Activated naive CD4-positive, alpha-beta T cell treated with anti-CD3 and anti-CD28 coated beads for 36 hours (primary cell): ENCODE data around the gene DAB2IP. TPM values are rescaled to one million over a fixed set of nuclear protein-coding genes. Genes with fewer than 3 reads are reported as not detected.

Source experiments
- CTCF ChIA-PET: fragments of 350-600 bp; sonication (Branson Sonifier 250); formaldehyde crosslinking; loops from one replicate; lab custom pipeline; 2021; ENCODE audit warnings: antibody characterized with exemption; lab: Charles Lee
- DNase-seq: peaks from one replicate; pipeline ENCODE4 v3.0.0-alpha.2; 2020
- H3K27ac Mint-ChIP-seq: one replicate; pipeline ENCODE4 v1.8.0; 2021; ENCODE audit warnings: mild to moderate bottlenecking, mixed read lengths
- H3K27me3 Mint-ChIP-seq: one replicate; pipeline ENCODE4 v1.8.0; 2021; ENCODE audit warnings: low read depth, mixed read lengths
- H3K36me3 Mint-ChIP-seq: one replicate; pipeline ENCODE4 v1.8.0; 2021; ENCODE audit warnings: low read depth, mixed read lengths
- H3K4me1 Mint-ChIP-seq: one replicate; pipeline ENCODE4 v1.8.0; 2021; ENCODE audit warnings: low read depth, mixed read lengths
- H3K4me3 Mint-ChIP-seq: one replicate; pipeline ENCODE4 v1.8.0; 2021; ENCODE audit warnings: mild to moderate bottlenecking, moderate library complexity, mixed read lengths
- H3K9me3 Mint-ChIP-seq: one replicate; pipeline ENCODE4 v1.8.0; 2021; ENCODE audit warnings: mixed read lengths
- intact Hi-C: fragments of 100-400 bp; cut with micrococcal nuclease; formaldehyde crosslinking; loops from one replicate; pipeline ENCODE4 v1.15.1; 2023
- total RNA-seq, 2 experiments: library from RNA; stranded (reverse); gene quantifications; one replicate each; pipeline ENCODE4 v1.2.3, GENCODE V29; 2021

The DAB2IP gene
- total RNA-seq, 2 experiments from 2014 or later: 0.35 TPM; not detected in 1

GRCh38 chr9:121649476-121650216 is 1.8 kb upstream of the DAB2IP start:
- intact Hi-C loops: no loop called here
- no peak for DNase-seq
- no peak overlapping the region for H3K4me3 Mint-ChIP-seq
- H3K27me3 Mint-ChIP-seq: peaks cover 48% of the 10 kb centered on the region
- CTCF ChIA-PET: interaction anchor here (1.0 kb wide), 1 partner anchor 16 kb away, joined by 3 read pairs; no protein-coding TSS in a partner anchor
- no peaks in the 10 kb centered on the region for H3K36me3 Mint-ChIP-seq
- no peak overlapping the region for H3K27ac Mint-ChIP-seq
- peaks cover 15% of the 10 kb centered on the region for H3K4me1 Mint-ChIP-seq
- H3K9me3 Mint-ChIP-seq: no peaks in the 10 kb centered on the region

GRCh38 chr9:121650217-121651007 is 1.0 kb upstream of the DAB2IP start:
- CTCF ChIA-PET: interaction anchor here (0.6 to 1.0 kb wide), 2 partner anchors 17 to 82 kb away, joined by 3 read pairs; no protein-coding TSS in a partner anchor
- intact Hi-C loops: no loop called here
- H3K9me3 Mint-ChIP-seq: no peaks in the 10 kb centered on the region

GRCh38 chr9:121651008-121651294 is 483 bp upstream of the DAB2IP start:
- Mint-ChIP-seq H3K27me3 (peaks cover 50% of the 10 kb centered on the region), H3K36me3 (no peaks in the 10 kb centered on the region), H3K4me1 (peaks cover 15% of the 10 kb centered on the region), H3K4me3 (peak overlapping the region; percentile 20), H3K9me3 (no peaks in the 10 kb centered on the region), H3K27ac (no peak overlapping the region)
- CTCF ChIA-PET: interaction anchor here (0.6 kb wide), 1 partner anchor 82 kb away, joined by 3 read pairs; no protein-coding TSS in a partner anchor
- intact Hi-C loops: no loop called here
- DNase-seq: no peak

More at GRCh38 chr9:121650217-121651007, 1.0 kb upstream of the DAB2IP start:
- peak; percentile 76 for DNase-seq
- H3K36me3 Mint-ChIP-seq: no peaks in the 10 kb centered on the region
- peaks cover 15% of the 10 kb centered on the region for H3K4me1 Mint-ChIP-seq
- peaks cover 50% of the 10 kb centered on the region for H3K27me3 Mint-ChIP-seq
- H3K4me3 Mint-ChIP-seq: peak overlapping the region; percentile 20
- no peak overlapping the region for H3K27ac Mint-ChIP-seq

GRCh38 chr9:121652021-121652837 is 795 bp downstream of the DAB2IP start:
- intact Hi-C loops: no loop called here
- no peaks in the 10 kb centered on the region for H3K9me3 Mint-ChIP-seq
- no peak for DNase-seq
- H3K4me3 Mint-ChIP-seq: peak overlapping the region; percentile 18
- H3K36me3 Mint-ChIP-seq: no peaks in the 10 kb centered on the region
- peaks cover 15% of the 10 kb centered on the region for H3K4me1 Mint-ChIP-seq
- peaks cover 54% of the 10 kb centered on the region for H3K27me3 Mint-ChIP-seq
- CTCF ChIA-PET: interaction anchor here (0.9 kb wide), 1 partner anchor 9 kb away, joined by 3 read pairs; no protein-coding TSS in a partner anchor
- H3K27ac Mint-ChIP-seq: no peak overlapping the region

GRCh38 chr9:121652838-121653231 is 1.4 kb downstream of the DAB2IP start:
- CTCF ChIA-PET: interaction anchor here (0.9 kb wide), 1 partner anchor 9 kb away, joined by 3 read pairs; no protein-coding TSS in a partner anchor
- Mint-ChIP-seq H3K36me3 (no peaks in the 10 kb centered on the region), H3K9me3 (no peaks in the 10 kb centered on the region), H3K27me3 (peaks cover 59% of the 10 kb centered on the region), H3K4me3 (no peak overlapping the region), H3K27ac (no peak overlapping the region), H3K4me1 (peaks cover 15% of the 10 kb centered on the region)
- intact Hi-C loops: no loop called here
- DNase-seq: no peak

- H3K4me1 Mint-ChIP-seq: peaks cover 15% of the 10 kb centered on the region
- CTCF ChIA-PET: interaction anchor here (1.2 kb wide), 1 partner anchor 108 kb away, joined by 3 read pairs; no protein-coding TSS in a partner anchor
- H3K36me3 Mint-ChIP-seq: no peaks in the 10 kb centered on the region
- H3K27ac Mint-ChIP-seq: no peak overlapping the region
- intact Hi-C loops: no loop called here
- H3K4me3 Mint-ChIP-seq: no peak overlapping the region
- DNase-seq: no peak
- H3K27me3 Mint-ChIP-seq: peaks cover 50% of the 10 kb centered on the region
- no peaks in the 10 kb centered on the region for H3K9me3 Mint-ChIP-seq
Measured at GRCh38 chr9:121654499-121655140, 3.2 kb downstream of the DAB2IP start.

GRCh38 chr9:121655231-121655755 is 3.9 kb downstream of the DAB2IP start:
- Mint-ChIP-seq H3K27ac (no peak overlapping the region), H3K9me3 (no peaks in the 10 kb centered on the region), H3K36me3 (no peaks in the 10 kb centered on the region), H3K4me1 (peaks cover 15% of the 10 kb centered on the region), H3K4me3 (no peak overlapping the region), H3K27me3 (peaks cover 44% of the 10 kb centered on the region)
- DNase-seq: no peak
- intact Hi-C loops: no loop called here
- CTCF ChIA-PET: no interaction called here

GRCh38 chr9:121656941-121657470 is 5.6 kb downstream of the DAB2IP start:
- no peaks in the 10 kb centered on the region for H3K9me3 Mint-ChIP-seq
- H3K27ac Mint-ChIP-seq: no peak overlapping the region
- peaks cover 7% of the 10 kb centered on the region for H3K4me1 Mint-ChIP-seq
- intact Hi-C loops: no loop called here
- CTCF ChIA-PET: interaction anchor here (0.8 kb wide), 1 partner anchor 30 kb away, joined by 3 read pairs; no protein-coding TSS in a partner anchor
- DNase-seq: no peak
- H3K36me3 Mint-ChIP-seq: no peaks in the 10 kb centered on the region
- H3K27me3 Mint-ChIP-seq: peaks cover 33% of the 10 kb centered on the region
- no peak overlapping the region for H3K4me3 Mint-ChIP-seq

GRCh38 chr9:121658166-121658565 is 6.7 kb downstream of the DAB2IP start:
- intact Hi-C loops: no loop called here
- Mint-ChIP-seq H3K4me1 (no peaks in the 10 kb centered on the region), H3K27me3 (peaks cover 27% of the 10 kb centered on the region), H3K36me3 (no peaks in the 10 kb centered on the region), H3K27ac (no peak overlapping the region), H3K4me3 (no peak overlapping the region), H3K9me3 (no peaks in the 10 kb centered on the region)
- CTCF ChIA-PET: no interaction called here
- DNase-seq: no peak

GRCh38 chr9:121658591-121658990 is 7.2 kb downstream of the DAB2IP start:
- CTCF ChIA-PET: no interaction called here
- no peaks in the 10 kb centered on the region for H3K4me1 Mint-ChIP-seq

GRCh38 chr9:121660367-121660766 is 8.9 kb downstream of the DAB2IP start:
- no peak for DNase-seq
- Mint-ChIP-seq H3K4me1 (no peaks in the 10 kb centered on the region), H3K36me3 (no peaks in the 10 kb centered on the region), H3K4me3 (no peak overlapping the region), H3K9me3 (no peaks in the 10 kb centered on the region), H3K27me3 (peaks cover 12% of the 10 kb centered on the region), H3K27ac (no peak overlapping the region)
- CTCF ChIA-PET: no interaction called here
- intact Hi-C loops: no loop called here

More at GRCh38 chr9:121658591-121658990, 7.2 kb downstream of the DAB2IP start:
- intact Hi-C loops: no loop called here
- no peak overlapping the region for H3K27ac Mint-ChIP-seq
- H3K9me3 Mint-ChIP-seq: no peaks in the 10 kb centered on the region
- no peak overlapping the region for H3K4me3 Mint-ChIP-seq
- no peak for DNase-seq
- H3K36me3 Mint-ChIP-seq: no peaks in the 10 kb centered on the region
- H3K27me3 Mint-ChIP-seq: peaks cover 23% of the 10 kb centered on the region
